Suprapubic skin (tissue), 4 donors: ENCODE data around the gene OOSP3.

ENCODE experiments used
- EP300 ChIP-seq: sonication (generic); formaldehyde crosslinking; IDR thresholded peaks from one replicate; pipeline ENCODE4 v1.6.1; 2017; ENCODE audit warnings: antibody characterized with exemption
- POLR2A ChIP-seq, 2 donors: fragments of 450-650 bp; IDR thresholded peaks; one replicate each; pipeline ENCODE4 v1.6.1; 2017; ENCODE audit warnings: antibody characterized with exemption in 2 of 2, mild to moderate bottlenecking in 2 of 2, moderate library complexity in 2 of 2
- POLR2AphosphoS5 ChIP-seq, 3 donors: sonication (generic); formaldehyde crosslinking; IDR thresholded peaks; one replicate each; pipeline ENCODE4 v1.6.1; 2017; ENCODE audit warnings: antibody characterized with exemption in 3 of 3
- TF ChIP-seq, protein P1 (sequence below), 2 donors: fragments of 200-600 bp in 1 of 2; fragments of 450-650 bp in 1 of 2; sonication (generic) in 1 of 2; IDR thresholded peaks; one replicate each; pipeline ENCODE4 v1.5.1; 2016 to 2019; ENCODE audit warnings: antibody characterized with exemption in 2 of 2, mild to moderate bottlenecking in 1 of 2, moderate library complexity in 1 of 2

DNA sequence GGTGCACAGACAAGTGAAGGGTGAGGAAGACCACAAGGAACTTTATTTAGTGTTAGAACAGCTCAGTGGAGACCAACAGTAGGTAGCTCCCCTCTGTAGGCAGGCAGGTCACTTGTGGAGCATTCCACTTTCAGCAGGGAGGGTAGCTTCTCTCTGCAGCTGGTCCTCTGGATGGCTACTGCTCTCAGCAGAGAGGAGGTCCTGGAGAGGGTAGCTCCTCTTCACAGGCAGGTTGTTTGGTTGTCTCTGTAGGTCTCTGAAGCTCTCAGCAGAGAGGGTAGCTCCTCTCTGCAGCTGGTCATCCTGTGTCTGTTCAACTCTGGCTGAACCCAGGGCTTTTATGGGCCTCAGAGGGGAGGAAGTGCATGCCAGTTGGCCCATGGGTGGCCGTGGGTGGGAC lies 53.1 kb downstream of the OOSP3 start:
- TF ChIP-seq, protein P1, sequence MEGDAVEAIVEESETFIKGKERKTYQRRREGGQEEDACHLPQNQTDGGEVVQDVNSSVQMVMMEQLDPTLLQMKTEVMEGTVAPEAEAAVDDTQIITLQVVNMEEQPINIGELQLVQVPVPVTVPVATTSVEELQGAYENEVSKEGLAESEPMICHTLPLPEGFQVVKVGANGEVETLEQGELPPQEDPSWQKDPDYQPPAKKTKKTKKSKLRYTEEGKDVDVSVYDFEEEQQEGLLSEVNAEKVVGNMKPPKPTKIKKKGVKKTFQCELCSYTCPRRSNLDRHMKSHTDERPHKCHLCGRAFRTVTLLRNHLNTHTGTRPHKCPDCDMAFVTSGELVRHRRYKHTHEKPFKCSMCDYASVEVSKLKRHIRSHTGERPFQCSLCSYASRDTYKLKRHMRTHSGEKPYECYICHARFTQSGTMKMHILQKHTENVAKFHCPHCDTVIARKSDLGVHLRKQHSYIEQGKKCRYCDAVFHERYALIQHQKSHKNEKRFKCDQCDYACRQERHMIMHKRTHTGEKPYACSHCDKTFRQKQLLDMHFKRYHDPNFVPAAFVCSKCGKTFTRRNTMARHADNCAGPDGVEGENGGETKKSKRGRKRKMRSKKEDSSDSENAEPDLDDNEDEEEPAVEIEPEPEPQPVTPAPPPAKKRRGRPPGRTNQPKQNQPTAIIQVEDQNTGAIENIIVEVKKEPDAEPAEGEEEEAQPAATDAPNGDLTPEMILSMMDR (IDR thresholded peaks at IDR 0.05), result no peak
- TF ChIP-seq EP300 (no peak), POLR2A (IDR thresholded peaks at IDR 0.05) (no peak), POLR2AphosphoS5 (IDR thresholded peaks at IDR 0.05) (no peak)
